T47D (cell line): Measurements from ENCODE around the gene ANKRD40.
"Not testable (repeated sequence)": the region's sequence is repeated elsewhere in the genome, so short reads cannot be mapped to it uniquely, and the experiment has no call there.

ENCODE experiments used
- DNase-seq, 2 experiments: peaks; one replicate each; pipeline versions ENCODE4 v3.0.0 to v3.0.0-alpha.2; 2011 to 2012; ENCODE audit warnings: low read depth in 1 of 2, low spot score in 1 of 2
- JUND ChIP-seq: IDR thresholded peaks from 2 replicates; pipeline ENCODE4 v1.6.1; 2012; ENCODE audit warnings: low read depth
- in situ Hi-C: cut with HindIII; loops from 2 replicates; pipeline ENCODE4 v1.10.0; 2016; ENCODE audit warnings: low sequenced_read_pairs, low pct_unique_long_range_greater_than_20kb

Gene ANKRD40

GRCh38 chr17:50707289-50708049, at the start of gene ANKRD40:
TSS of gene ANKRD40 (minus strand) at chr17:50707914. CDS start at chr17:50707654, 260 bp downstream.
- in situ Hi-C loops = no loop called here
- no peak for TF ChIP-seq JUND
- DNase-seq = peak; percentile 83 to 94

GRCh38 chr17:50754521-50754920, 46.8 kb upstream of the ANKRD40 start:
- TF ChIP-seq JUND = no peak

GRCh38 chr17:50749245-50749644, 41.5 kb upstream of the ANKRD40 start:
- TF ChIP-seq JUND = no peak
- in situ Hi-C loops = no loop called here
- DNase-seq = no peak

More at GRCh38 chr17:50754521-50754920, 46.8 kb upstream of the ANKRD40 start:
- DNase-seq = no peak
- in situ Hi-C loops = no loop called here

GRCh38 chr17:50745631-50746030, 37.9 kb upstream of the ANKRD40 start:
- TF ChIP-seq JUND = no peak
- in situ Hi-C loops = no loop called here
- no peak for DNase-seq

- in situ Hi-C loops = no loop called here
- no peak for TF ChIP-seq JUND
- no peak for DNase-seq
Measured at GRCh38 chr17:50739098-50739497, 31.4 kb upstream of the ANKRD40 start.

- no peak for TF ChIP-seq JUND
- DNase-seq = no peak
- in situ Hi-C loops = no loop called here
Measured at GRCh38 chr17:50737118-50737698, 29.5 kb upstream of the ANKRD40 start.

- in situ Hi-C loops = no loop called here
- DNase-seq = no peak
- TF ChIP-seq JUND = no peak
Measured at GRCh38 chr17:50735287-50735686, 27.6 kb upstream of the ANKRD40 start.

- DNase-seq = no peak
- in situ Hi-C loops = no loop called here
- TF ChIP-seq JUND = no peak
Measured at GRCh38 chr17:50731575-50732460, 24.1 kb upstream of the ANKRD40 start.

- TF ChIP-seq JUND = no peak
- no peak for DNase-seq
- in situ Hi-C loops = no loop called here
Measured at GRCh38 chr17:50728881-50729765, 21.4 kb upstream of the ANKRD40 start.

- in situ Hi-C loops = no loop called here
- no peak for TF ChIP-seq JUND
- DNase-seq = no peak
Measured at GRCh38 chr17:50728112-50728429, 20.4 kb upstream of the ANKRD40 start.

- in situ Hi-C loops = no loop called here
- no peak for DNase-seq
- TF ChIP-seq JUND = no peak
Measured at GRCh38 chr17:50725769-50726655, 18.3 kb upstream of the ANKRD40 start.

- DNase-seq, in situ Hi-C loops: not testable (repeated sequence)
Measured at GRCh38 chr17:50724622-50725021, 16.9 kb upstream of the ANKRD40 start.
